NCI-H774 (cell line): ENCODE data around the gene GFI1B.
A peak's percentile ranks its signal among the peaks of the same experiment; 100 is the strongest.
"Not testable (repeated sequence)": the region's sequence is repeated elsewhere in the genome, so short reads cannot be mapped to it uniquely, and the experiment has no call there.

Experiments
- DNase-seq: peaks from one replicate; lab custom pipeline; 2025; lab: John Stamatoyannopoulos, UW

The GFI1B gene

DNA sequence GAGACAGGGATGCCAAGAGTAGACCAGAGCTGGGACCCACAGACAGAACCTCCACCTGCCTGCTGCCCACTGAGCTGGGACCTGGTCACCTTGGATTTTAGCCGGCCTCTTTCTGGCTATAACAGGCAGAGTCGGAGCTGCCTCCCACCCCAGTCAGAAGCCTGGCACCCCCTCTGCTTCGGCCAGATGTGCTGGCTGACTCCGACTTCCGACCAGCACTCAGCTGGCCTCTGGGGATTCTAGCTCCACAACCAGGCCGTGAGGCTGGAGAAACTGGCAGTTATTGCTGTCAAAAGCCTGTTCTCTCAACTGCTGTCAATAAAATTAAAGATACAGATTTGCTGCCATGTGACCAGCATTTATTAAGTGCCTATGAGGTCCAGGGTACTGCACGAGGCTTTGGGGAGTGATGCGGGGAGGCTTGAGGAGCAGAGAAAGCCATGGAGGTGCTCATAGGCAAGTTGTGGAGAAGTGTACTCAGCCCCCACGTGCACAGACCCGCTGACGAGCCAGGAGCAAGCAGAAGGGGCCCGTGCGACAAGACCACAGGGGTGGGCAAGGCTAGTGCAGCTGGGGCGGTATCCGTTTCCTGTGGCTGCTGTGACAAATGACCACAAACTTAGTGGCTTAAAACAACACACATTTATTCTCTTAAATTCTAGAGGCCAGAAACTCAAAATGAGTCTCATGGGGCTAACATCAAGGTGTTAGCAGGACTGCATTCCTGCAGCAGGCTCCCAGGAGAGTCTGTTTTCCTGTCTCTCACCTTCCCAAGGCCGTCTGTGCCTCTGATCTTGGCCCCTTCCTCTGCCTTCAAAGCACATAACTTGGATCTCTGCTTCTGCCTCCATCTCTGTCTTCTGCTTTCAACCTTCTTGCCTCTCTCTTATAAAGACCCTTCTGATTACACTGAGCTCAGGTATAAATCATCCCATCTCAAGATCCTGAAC lies 13.1 kb downstream of the GFI1B start:
- DNase-seq = no peak

DNA sequence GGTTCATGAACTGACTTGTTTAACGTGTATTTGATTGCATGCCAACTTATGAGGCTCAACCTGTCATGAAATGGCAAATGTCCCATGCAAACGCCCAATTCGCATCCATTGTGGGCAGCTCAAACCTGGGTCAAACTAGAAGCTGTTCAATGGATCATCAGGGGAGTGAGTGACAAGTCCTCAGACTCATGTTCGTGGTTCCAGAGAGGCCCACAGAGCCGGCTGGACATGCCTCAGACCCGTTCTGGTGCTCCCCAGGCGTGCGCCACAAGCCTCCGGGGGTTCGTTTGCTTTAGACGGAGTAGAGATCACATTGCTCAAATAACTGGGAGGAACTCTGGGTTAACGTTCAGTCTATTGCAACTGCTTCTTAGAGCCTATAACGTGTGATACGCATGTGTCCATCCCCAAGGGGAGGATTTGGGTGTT lies 15.0 kb downstream of the GFI1B start:
- DNase-seq = no peak

DNA sequence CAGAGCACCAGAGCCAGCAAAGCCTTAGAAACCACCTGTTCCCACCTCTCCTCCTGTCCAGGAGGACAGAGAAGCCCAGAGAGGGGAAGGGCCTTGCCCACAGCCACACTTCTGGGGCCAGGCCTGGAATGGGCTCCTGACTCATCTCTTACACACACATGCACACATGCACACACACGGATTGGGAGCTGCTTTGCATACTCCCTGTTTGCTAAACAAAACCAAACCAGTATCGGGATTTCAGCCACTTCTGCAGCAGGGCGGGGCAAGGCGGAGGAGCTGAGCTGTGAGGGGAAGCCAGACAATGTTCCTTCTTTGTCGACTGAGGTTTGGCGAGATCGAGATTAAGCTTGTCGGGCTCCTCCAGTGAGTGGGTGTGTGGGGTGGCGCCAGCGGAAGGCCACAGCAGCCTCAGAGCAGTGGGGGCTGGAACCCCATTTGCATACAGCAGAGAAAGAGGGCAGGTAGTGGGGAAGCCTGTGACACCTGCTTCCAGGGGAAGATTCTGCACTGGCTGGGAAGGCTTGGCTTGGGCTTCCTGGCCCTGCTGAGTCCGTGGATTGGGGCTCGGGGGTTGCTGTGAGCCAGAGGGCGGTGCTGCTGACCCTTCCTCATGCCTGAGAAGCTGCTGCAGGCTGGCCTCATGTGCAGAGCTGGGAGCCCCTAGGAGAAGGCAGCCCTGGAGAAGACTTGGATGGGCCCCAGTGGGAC lies 16.1 kb downstream of the GFI1B start:
- no peak for DNase-seq

GRCh38 chr9:132995121-132995420 lies 16.6 kb downstream of the GFI1B start:
- DNase-seq = no peak

- DNase-seq = no peak
These were observed 17.4 kb downstream of the GFI1B start for GRCh38 chr9:132995879-132996278.

DNA sequence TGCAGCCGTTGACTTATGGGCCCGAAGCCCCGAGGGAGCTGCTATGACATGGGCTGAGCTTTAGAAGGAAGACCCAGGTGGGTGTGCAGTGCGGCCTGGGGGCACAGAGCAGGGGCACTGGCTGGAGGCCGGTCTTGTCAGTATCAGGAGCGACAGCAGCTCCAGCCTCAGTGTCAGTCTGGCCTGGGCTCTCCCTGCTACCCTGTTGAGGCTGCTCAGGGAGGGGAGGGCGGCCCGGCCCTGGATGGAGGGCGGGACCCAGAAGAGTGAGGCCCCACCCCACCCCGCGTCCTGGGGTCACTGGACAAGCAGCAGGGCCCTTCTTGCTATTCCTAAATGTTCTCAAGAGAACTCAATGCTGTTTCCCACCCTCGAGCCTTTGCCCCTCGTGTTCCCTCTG lies 18.0 kb downstream of the GFI1B start:
- DNase-seq = no peak

- DNase-seq = no peak
These were observed 19.1 kb downstream of the GFI1B start for GRCh38 chr9:132997591-132997990.

GRCh38 chr9:132998221-132998620 lies 19.7 kb downstream of the GFI1B start:
- not testable (repeated sequence) for DNase-seq

- no peak for DNase-seq
These were observed 20.5 kb downstream of the GFI1B start for GRCh38 chr9:132998831-132999635.

DNA sequence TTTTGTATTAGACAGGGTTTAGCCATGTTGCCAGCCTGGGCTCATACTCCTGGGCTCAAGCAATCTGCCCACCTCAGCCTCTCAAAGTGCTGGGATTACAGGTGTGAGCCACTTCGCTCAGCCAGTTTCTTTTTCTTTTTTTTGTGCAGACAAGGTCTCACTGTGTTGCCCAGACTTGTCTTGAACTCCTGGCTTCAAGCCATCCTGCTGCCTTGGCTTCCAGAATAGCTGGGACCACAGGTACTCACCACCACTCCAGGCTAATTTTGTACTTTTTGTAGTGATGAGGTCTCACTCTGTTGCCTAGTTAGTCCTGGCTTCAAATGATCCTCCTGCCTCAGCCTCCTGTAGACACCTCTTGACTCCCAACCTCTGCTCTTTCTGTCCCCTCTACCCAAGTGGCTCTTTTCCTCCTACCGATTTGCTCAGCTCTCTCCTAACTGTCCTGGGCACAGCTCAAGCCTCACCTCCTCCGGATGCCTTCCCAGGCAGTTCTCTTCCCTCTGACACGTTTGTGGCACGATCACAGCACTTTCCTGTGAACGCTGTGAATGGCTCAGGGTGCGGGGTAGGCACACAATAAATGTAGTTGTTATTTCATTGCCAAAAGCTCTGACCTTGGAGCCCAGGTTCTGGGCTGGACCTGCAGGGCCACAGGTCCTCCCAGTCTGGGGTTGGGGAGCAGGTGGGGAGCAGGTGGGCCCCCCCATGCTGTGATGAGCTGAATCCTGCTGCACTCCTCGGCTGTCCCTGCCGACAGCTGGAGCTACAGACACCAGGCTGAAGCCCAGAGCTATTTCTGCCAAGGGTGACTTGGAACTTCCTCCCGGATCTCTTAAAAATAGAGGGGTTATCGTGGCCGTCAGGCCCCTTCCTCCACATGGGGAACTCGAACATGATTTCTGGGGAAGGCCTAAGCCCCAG lies 23.9 kb downstream of the GFI1B start:
- no peak for DNase-seq

DNA sequence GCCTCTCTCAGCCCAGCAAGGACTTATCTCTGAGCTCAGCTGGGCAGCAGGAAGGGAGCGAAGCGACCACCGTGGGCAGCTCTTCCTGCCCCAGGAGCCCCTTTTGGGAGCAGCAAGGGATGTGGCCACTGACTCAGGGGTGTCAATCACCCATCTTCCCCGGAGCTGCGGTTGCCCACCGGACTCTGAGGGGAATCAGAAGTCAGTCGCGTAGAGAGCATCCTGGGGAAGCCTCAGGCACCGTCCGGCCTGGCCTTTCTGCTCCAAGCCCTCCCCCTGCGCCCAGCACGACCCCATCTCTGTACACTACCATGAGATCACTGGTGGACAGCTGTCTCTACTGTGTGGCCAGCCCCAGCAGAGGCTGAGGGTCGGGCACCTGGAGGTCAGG lies 24.6 kb downstream of the GFI1B start:
- no peak for DNase-seq

DNA sequence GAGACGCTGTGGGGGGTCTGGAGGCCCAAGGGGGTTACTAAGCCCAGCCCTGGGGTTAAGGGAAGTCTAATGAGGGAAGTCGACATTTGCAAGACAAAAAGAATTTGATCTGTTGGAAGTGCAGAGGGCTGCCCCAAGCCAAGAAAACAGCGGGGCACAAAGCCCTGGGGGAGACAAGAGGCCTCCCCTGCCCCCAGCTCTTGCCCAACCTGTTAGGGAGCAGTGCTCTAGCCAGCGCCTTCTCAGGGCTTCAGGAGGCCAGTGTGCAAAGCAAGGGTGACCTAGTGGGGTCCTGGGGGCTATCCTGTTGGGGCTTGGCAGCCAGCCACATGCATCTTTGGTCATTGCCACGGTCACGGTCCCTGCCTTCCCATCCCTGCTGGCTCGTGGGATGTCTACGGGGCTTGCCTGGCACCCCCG lies 25.2 kb downstream of the GFI1B start:
- no peak for DNase-seq

GRCh38 chr9:133004091-133004998 lies 25.9 kb downstream of the GFI1B start:
- no peak for DNase-seq

DNA sequence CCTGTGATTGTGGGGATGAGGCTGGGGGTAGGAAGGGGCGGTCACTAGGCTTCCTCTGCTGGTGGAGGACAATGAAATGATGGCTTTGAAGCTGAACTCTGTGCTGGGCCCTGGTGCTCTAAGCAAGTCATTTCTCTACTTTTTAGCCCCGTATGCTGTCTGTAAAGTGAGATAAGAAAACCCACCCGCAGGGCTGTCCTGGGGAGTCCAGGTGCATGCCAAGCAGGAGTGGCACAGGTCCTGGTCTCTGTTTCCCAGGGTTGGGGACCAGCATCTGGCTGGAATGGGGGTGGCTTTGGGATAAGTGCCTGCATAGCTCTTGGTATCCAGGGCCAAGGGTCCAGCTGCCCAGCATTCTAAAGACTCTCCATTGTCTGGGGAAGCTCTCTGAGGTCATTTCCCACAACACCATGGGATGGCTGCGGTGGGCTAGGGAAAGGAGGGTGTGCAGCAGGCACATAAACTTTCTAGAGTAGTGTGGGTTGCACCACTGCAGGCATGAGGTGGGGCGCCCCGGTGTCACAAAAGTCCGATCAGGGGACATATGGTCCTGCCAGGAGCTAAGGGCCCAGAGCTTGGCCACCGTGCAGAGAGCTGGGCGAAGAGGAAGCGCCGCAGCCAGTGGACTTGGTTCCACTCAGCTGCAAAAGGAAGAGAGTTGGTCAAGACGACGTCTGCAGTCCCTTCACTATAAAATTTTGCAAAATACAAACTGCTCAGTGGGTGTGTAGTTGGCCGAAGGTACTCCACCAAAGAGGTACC lies 26.7 kb downstream of the GFI1B start:
- DNase-seq = no peak

GRCh38 chr9:133005957-133006356 lies 27.5 kb downstream of the GFI1B start:
- no peak for DNase-seq

- DNase-seq = no peak
These were observed 28.3 kb downstream of the GFI1B start for GRCh38 chr9:133006731-133007352.

DNA sequence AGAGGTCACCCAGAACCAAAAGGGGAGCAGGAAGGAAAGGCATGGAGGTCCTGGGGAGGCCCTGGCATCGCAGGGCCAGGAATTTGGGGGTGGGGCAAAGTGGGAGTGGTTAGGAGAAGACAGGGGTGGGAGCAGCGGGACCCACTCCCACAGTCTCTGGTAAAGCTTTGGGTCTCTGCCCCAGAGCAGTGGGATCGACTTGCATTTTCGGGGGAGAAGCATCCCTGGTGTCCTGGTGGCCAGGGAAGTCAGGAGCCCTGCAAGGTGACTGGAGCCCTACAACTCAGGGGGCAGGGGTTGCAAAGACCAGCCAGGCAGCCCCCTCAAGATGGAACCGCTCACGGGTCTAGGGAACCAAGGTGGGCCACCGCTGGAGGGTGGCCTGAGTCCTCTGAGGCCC lies 29.9 kb downstream of the GFI1B start:
- DNase-seq = no peak

- peak; percentile 23 for DNase-seq
These were observed 30.3 kb downstream of the GFI1B start for GRCh38 chr9:133008824-133009223.

DNA sequence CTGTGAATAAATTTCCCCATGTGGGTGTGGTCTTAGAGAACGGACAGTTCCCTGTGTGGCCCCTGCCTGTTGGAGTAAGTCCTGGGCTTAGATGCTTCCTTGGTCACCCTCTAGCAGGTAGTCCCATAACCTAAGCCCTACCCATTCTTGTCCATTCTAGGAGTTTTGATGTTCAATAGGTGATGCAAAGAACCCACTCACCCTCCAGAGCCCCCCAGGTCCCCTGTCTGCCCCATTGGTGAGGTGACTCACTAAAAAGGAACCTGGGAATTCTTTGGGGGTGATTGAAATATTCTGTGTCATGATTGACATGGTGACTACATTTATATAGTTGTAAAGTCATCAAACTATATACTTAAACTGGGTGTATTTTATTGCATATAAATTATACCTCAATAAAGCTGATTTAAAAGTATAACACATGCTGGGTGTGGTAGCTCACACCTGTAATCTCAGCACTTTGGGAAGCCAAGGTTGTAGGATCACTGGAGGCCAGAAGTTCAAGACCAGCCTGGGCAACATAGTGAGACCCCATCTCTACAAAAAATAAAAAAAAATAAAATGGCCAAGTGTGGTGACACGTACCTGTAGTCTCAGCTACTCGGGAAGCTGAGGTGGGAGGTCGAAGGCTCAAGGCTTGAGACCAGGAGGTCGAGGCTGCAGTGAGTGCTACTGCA lies 31.6 kb downstream of the GFI1B start:
- DNase-seq = no peak
